ENCODE measurements around the gene SLC11A2. TPM values are rescaled to one million over a fixed set of nuclear protein-coding genes. Genes with fewer than 3 reads are reported as not detected.

The SLC11A2 gene
- total and polyA plus RNA-seq, 9 of the 15 experiments (the other 6 are each of a cell fraction or from before 2014, with no cell fraction given) = 21.1 to 54.0 (median 32.9) TPM

DNA sequence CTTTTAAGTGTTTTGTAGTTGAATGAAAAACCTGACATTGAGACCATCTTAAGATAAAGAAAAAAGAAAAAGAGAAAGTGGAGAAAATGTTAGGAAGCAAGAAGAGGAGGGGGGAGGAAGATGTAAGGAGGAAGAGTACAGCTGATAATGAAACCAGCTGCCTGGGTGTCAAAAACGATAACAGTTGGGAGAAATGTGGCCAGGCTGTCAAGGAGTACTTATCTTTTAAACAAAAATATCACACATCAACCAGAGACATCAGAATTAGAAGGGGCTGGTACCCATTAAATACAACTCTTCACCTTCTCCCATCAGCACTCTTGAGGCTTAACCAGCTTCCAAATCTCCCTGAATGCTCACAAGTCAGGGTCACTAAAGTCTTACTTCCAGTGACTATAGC is 4.5 kb downstream of the SLC11A2 start (continued):
- no peak for TF ChIP-seq ZNF124 (CRISPR knock-in tag; IDR thresholded peaks at IDR 0.05)
- TF ChIP-seq, protein P1, sequence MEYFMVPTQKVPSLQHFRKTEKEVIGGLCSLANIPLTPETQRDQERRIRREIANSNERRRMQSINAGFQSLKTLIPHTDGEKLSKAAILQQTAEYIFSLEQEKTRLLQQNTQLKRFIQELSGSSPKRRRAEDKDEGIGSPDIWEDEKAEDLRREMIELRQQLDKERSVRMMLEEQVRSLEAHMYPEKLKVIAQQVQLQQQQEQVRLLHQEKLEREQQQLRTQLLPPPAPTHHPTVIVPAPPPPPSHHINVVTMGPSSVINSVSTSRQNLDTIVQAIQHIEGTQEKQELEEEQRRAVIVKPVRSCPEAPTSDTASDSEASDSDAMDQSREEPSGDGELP (CRISPR knock-in tag; IDR thresholded peaks at IDR 0.05; ENCODE audit: borderline replicate concordance) = peak; percentile 67; the same call in 1 of the 2 replicates
- no peak for TF ChIP-seq ASH1L (IDR thresholded peaks at IDR 0.05; ENCODE audit: borderline replicate concordance, low read depth, partially characterized antibody)
- TF ChIP-seq, protein P2, sequence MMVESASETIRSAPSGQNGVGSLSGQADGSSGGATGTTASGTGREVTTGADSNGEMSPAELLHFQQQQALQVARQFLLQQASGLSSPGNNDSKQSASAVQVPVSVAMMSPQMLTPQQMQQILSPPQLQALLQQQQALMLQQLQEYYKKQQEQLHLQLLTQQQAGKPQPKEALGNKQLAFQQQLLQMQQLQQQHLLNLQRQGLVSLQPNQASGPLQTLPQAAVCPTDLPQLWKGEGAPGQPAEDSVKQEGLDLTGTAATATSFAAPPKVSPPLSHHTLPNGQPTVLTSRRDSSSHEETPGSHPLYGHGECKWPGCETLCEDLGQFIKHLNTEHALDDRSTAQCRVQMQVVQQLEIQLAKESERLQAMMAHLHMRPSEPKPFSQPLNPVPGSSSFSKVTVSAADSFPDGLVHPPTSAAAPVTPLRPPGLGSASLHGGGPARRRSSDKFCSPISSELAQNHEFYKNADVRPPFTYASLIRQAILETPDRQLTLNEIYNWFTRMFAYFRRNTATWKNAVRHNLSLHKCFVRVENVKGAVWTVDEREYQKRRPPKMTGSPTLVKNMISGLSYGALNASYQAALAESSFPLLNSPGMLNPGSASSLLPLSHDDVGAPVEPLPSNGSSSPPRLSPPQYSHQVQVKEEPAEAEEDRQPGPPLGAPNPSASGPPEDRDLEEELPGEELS (CRISPR knock-in tag; IDR thresholded peaks at IDR 0.05; ENCODE audit: borderline replicate concordance) = no peak
- no peak for TF ChIP-seq POLR2H (tag; IDR thresholded peaks at IDR 0.05; ENCODE audit: low read depth)
- no peak for TF ChIP-seq CEBPB (tag; IDR thresholded peaks at IDR 0.05)
- TF ChIP-seq, protein P3, sequence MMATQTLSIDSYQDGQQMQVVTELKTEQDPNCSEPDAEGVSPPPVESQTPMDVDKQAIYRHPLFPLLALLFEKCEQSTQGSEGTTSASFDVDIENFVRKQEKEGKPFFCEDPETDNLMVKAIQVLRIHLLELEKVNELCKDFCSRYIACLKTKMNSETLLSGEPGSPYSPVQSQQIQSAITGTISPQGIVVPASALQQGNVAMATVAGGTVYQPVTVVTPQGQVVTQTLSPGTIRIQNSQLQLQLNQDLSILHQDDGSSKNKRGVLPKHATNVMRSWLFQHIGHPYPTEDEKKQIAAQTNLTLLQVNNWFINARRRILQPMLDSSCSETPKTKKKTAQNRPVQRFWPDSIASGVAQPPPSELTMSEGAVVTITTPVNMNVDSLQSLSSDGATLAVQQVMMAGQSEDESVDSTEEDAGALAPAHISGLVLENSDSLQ (IDR thresholded peaks at IDR 0.05) = peak; percentile 77
- no peak for TF ChIP-seq PHF21A (IDR thresholded peaks at IDR 0.05; ENCODE audit: borderline replicate concordance, low read depth)
- TF ChIP-seq, protein P4, sequence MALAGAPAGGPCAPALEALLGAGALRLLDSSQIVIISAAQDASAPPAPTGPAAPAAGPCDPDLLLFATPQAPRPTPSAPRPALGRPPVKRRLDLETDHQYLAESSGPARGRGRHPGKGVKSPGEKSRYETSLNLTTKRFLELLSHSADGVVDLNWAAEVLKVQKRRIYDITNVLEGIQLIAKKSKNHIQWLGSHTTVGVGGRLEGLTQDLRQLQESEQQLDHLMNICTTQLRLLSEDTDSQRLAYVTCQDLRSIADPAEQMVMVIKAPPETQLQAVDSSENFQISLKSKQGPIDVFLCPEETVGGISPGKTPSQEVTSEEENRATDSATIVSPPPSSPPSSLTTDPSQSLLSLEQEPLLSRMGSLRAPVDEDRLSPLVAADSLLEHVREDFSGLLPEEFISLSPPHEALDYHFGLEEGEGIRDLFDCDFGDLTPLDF (CRISPR knock-in tag; IDR thresholded peaks at IDR 0.05) = no peak
- no peak for TF ChIP-seq ZNF79 (CRISPR knock-in tag; IDR thresholded peaks at IDR 0.05; ENCODE audit: low read depth)
- TF ChIP-seq, protein P5, sequence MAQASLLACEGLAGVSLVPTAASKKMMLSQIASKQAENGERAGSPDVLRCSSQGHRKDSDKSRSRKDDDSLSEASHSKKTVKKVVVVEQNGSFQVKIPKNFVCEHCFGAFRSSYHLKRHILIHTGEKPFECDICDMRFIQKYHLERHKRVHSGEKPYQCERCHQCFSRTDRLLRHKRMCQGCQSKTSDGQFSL (CRISPR knock-in tag; IDR thresholded peaks at IDR 0.05) = no peak
- TF ChIP-seq, protein P5 (tag; IDR thresholded peaks at IDR 0.05) = no peak
- TF ChIP-seq, protein P6, sequence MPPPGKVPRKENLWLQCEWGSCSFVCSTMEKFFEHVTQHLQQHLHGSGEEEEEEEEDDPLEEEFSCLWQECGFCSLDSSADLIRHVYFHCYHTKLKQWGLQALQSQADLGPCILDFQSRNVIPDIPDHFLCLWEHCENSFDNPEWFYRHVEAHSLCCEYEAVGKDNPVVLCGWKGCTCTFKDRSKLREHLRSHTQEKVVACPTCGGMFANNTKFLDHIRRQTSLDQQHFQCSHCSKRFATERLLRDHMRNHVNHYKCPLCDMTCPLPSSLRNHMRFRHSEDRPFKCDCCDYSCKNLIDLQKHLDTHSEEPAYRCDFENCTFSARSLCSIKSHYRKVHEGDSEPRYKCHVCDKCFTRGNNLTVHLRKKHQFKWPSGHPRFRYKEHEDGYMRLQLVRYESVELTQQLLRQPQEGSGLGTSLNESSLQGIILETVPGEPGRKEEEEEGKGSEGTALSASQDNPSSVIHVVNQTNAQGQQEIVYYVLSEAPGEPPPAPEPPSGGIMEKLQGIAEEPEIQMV (tag; conservative IDR thresholded peaks at IDR 0.05; ENCODE audit: low read depth) = no peak
- no peak for TF ChIP-seq ZNF253 (CRISPR knock-in tag; conservative IDR thresholded peaks at IDR 0.05)
- TF ChIP-seq, protein P7, sequence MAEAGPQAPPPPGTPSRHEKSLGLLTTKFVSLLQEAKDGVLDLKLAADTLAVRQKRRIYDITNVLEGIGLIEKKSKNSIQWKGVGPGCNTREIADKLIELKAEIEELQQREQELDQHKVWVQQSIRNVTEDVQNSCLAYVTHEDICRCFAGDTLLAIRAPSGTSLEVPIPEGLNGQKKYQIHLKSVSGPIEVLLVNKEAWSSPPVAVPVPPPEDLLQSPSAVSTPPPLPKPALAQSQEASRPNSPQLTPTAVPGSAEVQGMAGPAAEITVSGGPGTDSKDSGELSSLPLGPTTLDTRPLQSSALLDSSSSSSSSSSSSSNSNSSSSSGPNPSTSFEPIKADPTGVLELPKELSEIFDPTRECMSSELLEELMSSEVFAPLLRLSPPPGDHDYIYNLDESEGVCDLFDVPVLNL (CRISPR knock-in tag; IDR thresholded peaks at IDR 0.05; ENCODE audit: low read depth) = no peak
- 0 out of 2 replicates have a peak, but pooled peaks have one; percentile 45 for TF ChIP-seq BCOR (IDR thresholded peaks at IDR 0.05)
- TF ChIP-seq, protein P8, sequence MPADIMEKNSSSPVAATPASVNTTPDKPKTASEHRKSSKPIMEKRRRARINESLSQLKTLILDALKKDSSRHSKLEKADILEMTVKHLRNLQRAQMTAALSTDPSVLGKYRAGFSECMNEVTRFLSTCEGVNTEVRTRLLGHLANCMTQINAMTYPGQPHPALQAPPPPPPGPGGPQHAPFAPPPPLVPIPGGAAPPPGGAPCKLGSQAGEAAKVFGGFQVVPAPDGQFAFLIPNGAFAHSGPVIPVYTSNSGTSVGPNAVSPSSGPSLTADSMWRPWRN (IDR thresholded peaks at IDR 0.05; ENCODE audit: low read depth) = no peak
- TF ChIP-seq HMGN3 (IDR thresholded peaks at IDR 0.05; ENCODE audit: borderline replicate concordance, extremely low read depth, insufficient read length, low read depth, low read length) = no peak
